Mesenteric fat pad (tissue), 1 donor: ENCODE results near the gene KCNQ5. TPM values are rescaled to one million over a fixed set of nuclear protein-coding genes. Genes with fewer than 3 reads are reported as not detected.

ENCODE experiments used
- DNase-seq: peaks from one replicate; pipeline ENCODE4 v3.0.0-alpha.2; 2020; ENCODE audit warnings: low spot score
- total RNA-seq: library from RNA; stranded (reverse); fragmentation: NEBNext Ultra II Directional; extraction: Animal tissue kit (Norgen Biotek cat#: 25700); gene quantifications from one replicate; pipeline ENCODE4 v1.2.1, GENCODE V29; 2021
- donor health status: DM: yes; HTN: yes; CAD: no.

Gene KCNQ5
- total RNA-seq, 1 donor from 2014 or later = not detected

GRCh38 chr6:73049971-73050594 is 428.2 kb downstream of the KCNQ5 start:
- DNase-seq = no peak

GRCh38 chr6:73050706-73051105 is 428.8 kb downstream of the KCNQ5 start:
- no peak for DNase-seq

DNA sequence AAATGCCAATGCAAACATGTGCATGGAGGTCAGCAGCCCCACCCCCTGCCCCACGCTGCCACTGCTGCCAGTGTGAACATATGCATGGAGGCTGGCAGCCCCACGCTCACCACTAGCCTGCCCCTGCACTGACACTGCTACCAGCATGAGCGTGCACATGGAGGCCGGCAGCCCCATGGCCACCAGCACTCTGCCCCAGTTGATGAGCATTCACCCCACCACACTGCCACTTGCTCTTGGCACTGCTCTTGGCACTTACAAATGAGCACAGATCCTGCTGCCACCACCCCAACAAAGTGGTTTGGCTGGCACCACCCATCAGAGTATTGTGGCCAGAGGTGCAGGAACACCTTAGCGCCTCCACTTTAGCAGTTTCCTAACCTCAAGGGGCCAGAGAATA is 429.3 kb downstream of the KCNQ5 start:
- no peak for DNase-seq

DNA sequence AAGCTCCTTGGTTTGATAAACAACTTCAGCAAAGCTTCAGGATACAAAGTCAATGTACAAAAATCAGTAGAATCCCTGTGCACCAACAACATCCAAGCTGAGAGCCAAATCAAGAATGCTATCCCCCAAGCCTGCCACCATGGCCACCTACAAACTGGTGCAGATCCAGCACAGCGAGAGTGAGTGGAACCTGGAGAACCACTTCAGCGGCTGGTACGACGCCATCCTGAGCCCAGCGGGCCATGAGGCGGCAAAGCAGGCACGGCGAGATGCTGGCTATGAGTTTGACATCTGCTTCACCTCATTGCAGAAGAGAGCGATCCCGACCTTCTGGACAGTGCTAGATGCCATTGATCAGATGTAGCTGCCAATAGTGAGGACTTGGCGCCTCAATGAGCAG is 433.1 kb downstream of the KCNQ5 start:
- DNase-seq = no peak

DNA sequence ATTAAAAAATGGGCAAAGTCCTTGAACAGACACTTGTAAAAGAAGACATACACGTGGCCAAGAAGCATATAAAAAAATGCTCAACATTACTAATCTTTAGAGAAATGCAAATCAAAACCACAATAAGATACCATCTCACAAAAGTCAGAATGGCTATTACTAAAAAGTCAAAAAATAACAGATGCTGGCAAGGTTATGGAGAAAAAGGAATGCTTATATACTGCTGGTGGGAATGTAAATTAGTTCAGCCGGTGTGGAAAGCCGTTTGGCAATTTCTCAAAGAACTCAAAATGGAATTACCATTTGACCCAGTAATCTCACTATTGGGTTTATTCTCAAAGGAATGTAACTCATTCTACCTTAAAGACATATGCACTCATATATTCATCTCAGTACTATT is 436.9 kb downstream of the KCNQ5 start:
- no peak for DNase-seq

DNA sequence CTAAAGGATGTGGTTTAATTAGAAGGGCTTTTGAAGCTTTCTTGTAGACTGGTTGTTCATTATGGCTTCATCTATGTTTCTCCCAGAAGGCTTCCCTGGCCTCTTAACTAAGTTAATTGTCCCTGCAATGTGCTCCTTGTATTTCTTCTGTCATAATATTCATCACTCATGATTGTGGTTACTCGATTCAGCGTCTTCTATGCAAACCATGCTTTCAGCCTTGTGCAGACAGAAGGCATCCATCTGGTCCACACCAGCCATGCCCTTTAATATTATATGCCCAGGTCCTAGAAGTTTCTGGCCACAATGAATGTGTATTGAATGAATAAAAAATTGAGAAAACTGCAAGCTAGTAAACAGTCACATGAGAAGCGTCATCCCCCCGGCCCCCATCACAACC is 440.3 kb downstream of the KCNQ5 start:
- DNase-seq = no peak

GRCh38 chr6:73062837-73063236 is 441.0 kb downstream of the KCNQ5 start:
- no peak for DNase-seq

GRCh38 chr6:73064266-73064665 is 442.4 kb downstream of the KCNQ5 start:
- DNase-seq = no peak

GRCh38 chr6:73073238-73073637 is 451.4 kb downstream of the KCNQ5 start:
- DNase-seq = no peak

DNA sequence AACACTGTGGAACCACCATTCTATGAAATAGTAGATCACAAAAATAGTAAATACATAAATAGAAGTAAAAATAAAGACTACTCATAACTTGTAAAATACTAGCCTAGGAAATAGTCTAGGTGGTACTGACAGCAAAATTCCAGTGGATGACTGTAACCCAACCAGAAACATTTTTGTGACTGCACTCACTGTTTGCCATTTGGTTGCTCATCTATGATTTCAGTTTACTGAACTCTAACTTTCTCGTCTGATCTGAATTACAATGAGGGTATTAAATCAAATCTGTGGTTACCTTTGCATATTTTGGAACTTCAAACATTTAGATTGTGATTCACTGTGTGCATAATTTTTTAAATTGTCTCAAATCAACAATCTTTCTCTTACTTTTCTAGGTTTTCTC is 452.3 kb downstream of the KCNQ5 start:
- no peak for DNase-seq

DNA sequence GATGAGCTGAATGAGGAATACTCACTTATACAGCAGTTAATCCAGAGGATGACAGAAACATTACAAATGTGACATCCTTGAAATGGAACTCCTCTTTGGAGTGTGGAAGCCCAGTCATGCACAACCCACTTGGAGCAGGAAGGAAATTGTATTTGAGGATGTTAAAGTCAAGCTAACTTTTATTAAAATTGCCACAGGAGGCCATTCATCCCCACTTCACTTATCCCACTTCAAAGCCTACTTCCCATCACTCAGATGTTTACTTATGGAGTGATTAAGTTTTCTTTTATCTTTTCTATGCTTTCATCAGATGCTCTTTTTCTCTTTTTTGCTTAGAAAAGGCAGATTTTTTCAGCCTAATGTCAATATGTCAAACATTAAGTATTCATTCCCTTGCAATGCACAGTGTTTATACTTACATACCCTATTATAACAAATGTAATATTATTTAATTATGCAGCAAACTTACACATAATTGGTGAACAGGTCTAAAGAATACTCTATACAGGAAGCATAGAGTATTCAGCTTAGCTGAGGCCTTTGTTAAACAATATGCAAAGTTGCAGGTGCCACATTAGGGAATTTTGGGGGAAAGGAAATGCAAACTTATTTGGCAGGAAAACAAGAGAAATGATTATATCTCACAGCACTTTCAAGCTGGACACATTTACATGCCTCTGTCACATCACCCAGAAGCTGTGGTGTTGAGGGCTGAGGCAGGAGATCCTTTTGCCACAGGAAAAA is 454.5 kb downstream of the KCNQ5 start:
- no peak for DNase-seq

DNA sequence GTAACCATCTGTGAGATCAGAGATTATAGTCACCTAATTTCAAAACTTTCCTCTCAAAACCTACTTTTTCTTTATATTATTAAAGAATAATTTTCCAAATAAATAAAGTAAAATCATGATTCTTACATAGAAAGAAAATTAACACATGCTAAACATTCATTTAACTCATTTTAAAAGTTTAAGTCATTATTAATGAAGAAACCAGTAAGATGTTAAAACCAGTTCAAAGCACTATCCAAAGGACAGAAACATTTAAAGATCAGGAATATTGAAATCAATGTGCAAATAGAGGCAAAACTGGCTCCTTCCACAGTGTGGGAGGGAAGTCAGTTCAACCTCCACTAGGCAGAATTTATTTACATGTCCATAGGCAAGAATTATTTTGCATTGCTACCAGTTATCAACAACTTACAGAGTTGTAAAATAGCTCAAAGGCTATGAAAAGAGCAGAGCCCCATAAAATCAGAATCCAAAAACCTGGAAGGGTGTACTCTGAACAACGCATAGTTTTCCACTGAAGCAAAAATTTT is 456.5 kb downstream of the KCNQ5 start:
- DNase-seq = no peak

- no peak for DNase-seq
Observed at GRCh38 chr6:73078908-73079610, 457.2 kb downstream of the KCNQ5 start.

DNA sequence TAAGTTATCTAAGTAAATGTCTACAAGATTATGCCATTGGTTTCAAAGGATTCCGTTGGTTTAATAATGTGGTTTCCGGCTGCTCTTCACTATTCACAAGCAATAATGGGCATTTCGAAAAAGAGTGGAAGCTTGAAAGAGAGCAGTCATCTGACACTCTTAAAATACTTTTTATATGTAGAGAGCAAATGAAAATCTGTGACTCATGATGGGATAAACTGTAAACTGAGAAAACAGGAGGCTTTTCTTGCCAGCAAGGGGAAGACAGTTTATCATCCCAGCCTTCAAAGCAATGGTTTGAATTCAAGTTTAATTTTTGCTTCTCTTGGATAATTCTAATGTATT is 457.7 kb downstream of the KCNQ5 start:
- DNase-seq = no peak

GRCh38 chr6:73079978-73080377 is 458.1 kb downstream of the KCNQ5 start:
- DNase-seq = no peak

GRCh38 chr6:73081955-73082354 is 460.1 kb downstream of the KCNQ5 start:
- DNase-seq = no peak

- no peak for DNase-seq
Observed at GRCh38 chr6:73083886-73084285, 462.0 kb downstream of the KCNQ5 start.

GRCh38 chr6:73085443-73085871 is 463.6 kb downstream of the KCNQ5 start:
- no peak for DNase-seq

- no peak for DNase-seq
Observed at GRCh38 chr6:73086726-73087125, 464.9 kb downstream of the KCNQ5 start.

DNA sequence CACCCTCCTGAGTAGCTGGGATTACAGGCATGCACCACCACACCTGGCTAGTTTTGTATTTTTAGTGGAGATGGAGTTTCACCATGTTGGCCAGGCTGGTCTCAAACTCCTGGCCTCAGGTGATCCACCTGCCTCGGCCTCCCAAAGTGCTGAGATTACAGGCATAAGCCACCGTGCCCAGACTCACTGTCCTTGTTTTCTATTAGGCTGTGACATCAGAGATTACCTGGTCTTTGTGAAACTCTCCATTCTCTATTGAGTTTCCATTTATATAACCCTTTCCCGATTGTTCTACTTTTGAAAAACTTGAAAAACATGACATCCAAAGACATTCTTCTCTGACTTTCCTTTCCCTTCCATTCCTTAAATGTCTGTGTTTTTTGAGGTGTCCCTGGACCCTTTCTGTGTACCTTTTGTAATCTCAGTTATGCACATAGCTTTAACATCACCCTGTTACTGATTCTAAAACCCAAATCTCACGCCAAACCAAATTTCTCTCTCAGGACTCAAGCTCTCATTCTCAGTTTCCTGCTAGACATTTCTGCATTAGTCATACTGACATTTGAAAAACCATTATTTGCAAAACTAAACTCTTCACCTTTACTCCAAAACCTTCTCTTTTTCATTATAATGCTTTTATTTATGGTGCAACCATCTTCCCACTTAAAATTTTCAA is 466.4 kb downstream of the KCNQ5 start:
- no peak for DNase-seq

GRCh38 chr6:73104921-73105320 is 483.1 kb downstream of the KCNQ5 start:
- DNase-seq = no peak

GRCh38 chr6:73107016-73107415 is 485.2 kb downstream of the KCNQ5 start:
- no peak for DNase-seq
